Upper lobe of left lung (tissue), 6 donors: ENCODE results near the gene WFDC1. TPM values are rescaled to one million over a fixed set of nuclear protein-coding genes. Genes with fewer than 3 reads are reported as not detected.

Source experiments
- ATAC-seq, 2 donors: fragments of 200-7000 bp; cut with Tn5 transposase; one replicate each; pipeline ENCODE4 v1.9.1; 2022; ENCODE audit warnings: mild to moderate bottlenecking in 2 of 2, moderate library complexity in 2 of 2; ENCODE audit not compliant: low FRiP score in 2 of 2
- DNase-seq, 2 donors: peaks; one replicate each; pipeline ENCODE4 v3.0.0-alpha.2; 2019 to 2020
- H3K27ac ChIP-seq, 4 donors: fragments of 200-600 bp; sonication (generic); one replicate each; pipeline ENCODE4 v1.5.1; 2016 to 2019
- H3K27me3 ChIP-seq, 4 donors: fragments of 200-600 bp; sonication (generic); one replicate each; pipeline ENCODE4 v1.5.1; 2017 to 2019
- H3K36me3 ChIP-seq, 4 donors: fragments of 200-600 bp; sonication (generic); one replicate each; pipeline ENCODE4 v1.5.1; 2016 to 2019
- H3K4me1 ChIP-seq, 4 donors: fragments of 200-600 bp; sonication (generic); one replicate each; pipeline ENCODE4 v1.5.1; 2018 to 2019
- H3K4me3 ChIP-seq, 4 donors: fragments of 200-600 bp; sonication (generic); one replicate each; pipeline ENCODE4 v1.5.1; 2017 to 2019; ENCODE audit warnings: mild to moderate bottlenecking in 2 of 4, moderate library complexity in 1 of 4
- H3K9me3 ChIP-seq, 4 donors: fragments of 200-600 bp; sonication (generic); one replicate each; pipeline ENCODE4 v1.5.1; 2018 to 2019
- CTCF ChIP-seq, 6 experiments: fragments of 450-650 bp in 4 of 6; fragments of 200-600 bp in 2 of 6; sonication (generic) in 2 of 6; IDR thresholded peaks; one replicate each; pipeline ENCODE4 v1.5.1; 2016 to 2019; ENCODE audit warnings: antibody characterized with exemption in 6 of 6
- EP300 ChIP-seq, 4 donors: sonication (generic); formaldehyde crosslinking; IDR thresholded peaks; one replicate each; pipeline ENCODE4 v1.5.1; 2017; ENCODE audit warnings: antibody characterized with exemption in 4 of 4, control low read depth in 2 of 4
- POLR2A ChIP-seq, 4 donors: fragments of 450-650 bp; IDR thresholded peaks; one replicate each; pipeline ENCODE4 v1.5.1; 2016 to 2017; ENCODE audit warnings: antibody characterized with exemption in 4 of 4, mild to moderate bottlenecking in 2 of 4
- POLR2AphosphoS5 ChIP-seq, 2 donors: sonication (generic); formaldehyde crosslinking; IDR thresholded peaks; one replicate each; pipeline ENCODE4 v1.5.1; 2017; ENCODE audit warnings: antibody characterized with exemption in 2 of 2
- WGBS, 2 donors: methylation state at CpG; one replicate each; pipeline ENCODE4 v1.1.5; 2017 to 2018; 5-methylcytosine and 5-hydroxymethylcytosine counted together
- total RNA-seq, 6 donors: library from RNA; depleted of rRNA in 4 of 6; stranded (reverse); fragments of >200 nt in 4 of 6; gene quantifications; one replicate each; pipeline versions ENCODE4 v1.1.0 to v1.2.1, GENCODE V29; 2016 to 2021
- donor health status: DM: no; HTN: no; CAD: no; lungs with moderate emphysema.
- donor health status: DM: no; HTN: yes; CAD: no; lungs with severe emphysema.

WFDC1 gene
- total RNA-seq, 6 donors from 2014 or later, result 3.5 to 63.0 (median 10.2) TPM

GRCh38 chr16:84357191-84357651 lies 62.5 kb downstream of the WFDC1 start:
- whole genome bisulfite sequencing, 2 donors, result 53 to 56% methylated on average over 9 of the region's 9 CpGs
- Histone ChIP-seq H3K9me3 (no peaks in the 10 kb centered on the region), H3K4me3 (no peak overlapping the region), H3K27ac (no peak overlapping the region), H3K4me1 (peaks cover 0 to 15% (median 7%) of the 10 kb centered on the region in 4 donors), H3K36me3 (no peaks in the 10 kb centered on the region), H3K27me3 (no peaks in the 10 kb centered on the region)
- no peak for DNase-seq
- ATAC-seq, result peak; percentile 23 to 52
- TF ChIP-seq EP300 (IDR thresholded peaks at IDR 0.05), result no peak
- no peak for TF ChIP-seq POLR2A (IDR thresholded peaks at IDR 0.05)
- TF ChIP-seq CTCF (IDR thresholded peaks at IDR 0.05), result no peak
- no peak for TF ChIP-seq POLR2AphosphoS5 (IDR thresholded peaks at IDR 0.05)

DNA sequence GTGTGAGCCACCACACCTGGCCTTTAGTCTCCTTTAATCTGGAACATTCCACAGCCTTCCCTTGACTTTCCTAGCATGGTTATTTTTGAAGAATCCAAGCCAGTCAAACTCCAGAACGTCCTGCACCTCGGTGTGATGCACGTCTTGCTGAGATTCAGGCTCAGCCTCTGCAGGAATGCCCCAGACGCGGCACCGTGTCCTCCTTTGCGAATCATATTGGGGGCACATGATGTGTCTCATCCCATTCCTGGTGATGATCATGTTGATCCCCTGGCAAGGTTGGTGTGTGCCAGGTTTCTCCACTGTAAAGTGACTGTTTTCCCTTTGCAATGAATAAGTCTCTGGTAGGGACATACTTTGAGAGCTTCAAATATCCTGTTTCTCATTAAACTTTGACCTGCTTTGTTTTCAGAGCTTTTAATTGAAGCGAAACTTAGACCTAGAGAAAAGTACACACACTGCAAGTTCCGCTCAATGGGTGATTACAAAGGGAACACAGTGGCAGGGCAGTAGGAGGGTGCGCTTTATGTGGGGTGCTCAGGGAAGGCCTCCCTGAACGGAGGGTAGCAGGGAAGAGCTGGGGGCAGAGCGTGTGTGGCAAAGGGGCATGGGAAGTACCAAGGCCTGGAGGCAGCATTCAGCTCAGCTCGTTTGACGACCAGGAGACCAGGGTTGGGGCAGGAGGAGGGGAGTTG lies 64.1 kb downstream of the WFDC1 start:
- no peak overlapping the region for H3K27ac ChIP-seq
- ATAC-seq, result no peak
- no peak for TF ChIP-seq POLR2A (IDR thresholded peaks at IDR 0.05)
- TF ChIP-seq POLR2AphosphoS5 (IDR thresholded peaks at IDR 0.05), result no peak
- no peak for TF ChIP-seq CTCF (IDR thresholded peaks at IDR 0.05)
- no peak for TF ChIP-seq EP300 (IDR thresholded peaks at IDR 0.05)
- H3K4me1 ChIP-seq, result peaks cover 0 to 15% (median 7%) of the 10 kb centered on the region in 4 donors
- no peaks in the 10 kb centered on the region for H3K27me3 ChIP-seq
- no peak for DNase-seq
- WGBS, 2 donors, result 86 to 87% methylated on average over 14 of the region's 14 CpGs
- H3K4me3 ChIP-seq, result no peak overlapping the region
- H3K9me3 ChIP-seq, result no peaks in the 10 kb centered on the region
- no peaks in the 10 kb centered on the region for H3K36me3 ChIP-seq

- Histone ChIP-seq H3K9me3 (no peaks in the 10 kb centered on the region), H3K4me3 (no peak overlapping the region), H3K27ac (no peak overlapping the region), H3K27me3 (no peaks in the 10 kb centered on the region), H3K4me1 (peaks cover 0 to 15% (median 7%) of the 10 kb centered on the region in 4 donors), H3K36me3 (no peaks in the 10 kb centered on the region)
- WGBS, 2 donors, result 81 to 86% methylated on average over 6 to 7 of the region's 8 CpGs
- no peak for DNase-seq
- TF ChIP-seq POLR2A (IDR thresholded peaks at IDR 0.05), result no peak
- no peak for TF ChIP-seq EP300 (IDR thresholded peaks at IDR 0.05)
- no peak for TF ChIP-seq POLR2AphosphoS5 (IDR thresholded peaks at IDR 0.05)
- TF ChIP-seq CTCF (IDR thresholded peaks at IDR 0.05), result no peak
- no peak for ATAC-seq
Measured at GRCh38 chr16:84359326-84359725, 64.6 kb downstream of the WFDC1 start.

- ATAC-seq (no peak), DNase-seq (no peak)
- TF ChIP-seq POLR2A (IDR thresholded peaks at IDR 0.05) (no peak), CTCF (IDR thresholded peaks at IDR 0.05) (no peak), POLR2AphosphoS5 (IDR thresholded peaks at IDR 0.05) (no peak), EP300 (IDR thresholded peaks at IDR 0.05) (no peak)
- Histone ChIP-seq H3K27me3 (no peaks in the 10 kb centered on the region), H3K9me3 (no peaks in the 10 kb centered on the region), H3K36me3 (no peaks in the 10 kb centered on the region), H3K4me3 (no peak overlapping the region), H3K4me1 (peaks cover 0 to 15% (median 7%) of the 10 kb centered on the region in 4 donors), H3K27ac (no peak overlapping the region)
- WGBS, 2 donors, result 72 to 77% methylated on average over 15 of the region's 15 CpGs
Measured at GRCh38 chr16:84360170-84360569, 65.5 kb downstream of the WFDC1 start.

GRCh38 chr16:84360748-84361147 lies 66.1 kb downstream of the WFDC1 start:
- ATAC-seq (no peak), DNase-seq (no peak)
- Histone ChIP-seq H3K9me3 (no peaks in the 10 kb centered on the region), H3K27me3 (no peaks in the 10 kb centered on the region), H3K36me3 (no peaks in the 10 kb centered on the region), H3K27ac (no peak overlapping the region), H3K4me3 (no peak overlapping the region), H3K4me1 (peaks cover 0 to 15% (median 7%) of the 10 kb centered on the region in 4 donors)
- WGBS, 2 donors, result 71 to 92% methylated on average over 4 of the region's 4 CpGs
- no peak for TF ChIP-seq EP300 (IDR thresholded peaks at IDR 0.05)
- TF ChIP-seq CTCF (IDR thresholded peaks at IDR 0.05), result no peak
- TF ChIP-seq POLR2A (IDR thresholded peaks at IDR 0.05), result no peak
